Fibroblast of lung (primary cell): ENCODE results near the gene GON7.

Source experiments
- EZH2 ChIP-seq: IDR thresholded peaks from 2 replicates; pipeline ENCODE4 v1.5.1; 2012; ENCODE audit warnings: low read length, control low read depth, mild to moderate bottlenecking; ENCODE audit errors: missing control alignments
- TF ChIP-seq, protein P1 (sequence below), 2 donors: IDR thresholded peaks in 1 of 2; conservative IDR thresholded peaks in 1 of 2; 1 replicate in 1 of 2; 2 replicates in 1 of 2; pipeline ENCODE4 v1.5.1; 2011 to 2012; ENCODE audit warnings: low read length in 2 of 2, control low read depth in 1 of 2, inconsistent platforms in 1 of 2, low read depth in 1 of 2, mild to moderate bottlenecking in 1 of 2

DNA sequence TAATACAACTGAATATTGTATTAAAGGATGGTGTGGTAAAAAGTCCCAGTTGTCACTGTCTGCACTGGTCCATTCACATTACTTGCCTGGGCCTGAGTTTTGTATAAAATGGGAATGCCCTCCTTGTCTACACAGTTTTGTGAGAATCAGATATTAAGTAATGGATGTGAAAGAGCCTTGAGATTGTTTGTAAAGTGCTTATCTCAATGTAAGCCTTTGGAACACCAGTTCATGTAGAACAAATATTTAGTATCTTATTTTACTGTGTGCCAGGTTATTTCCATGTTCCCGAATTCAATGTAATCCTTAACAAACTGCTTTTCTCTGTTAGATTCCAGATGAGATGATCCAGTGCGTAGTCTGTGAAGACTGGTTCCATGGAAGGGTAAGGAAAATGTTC, 7.7 kb upstream of the GON7 start:
- TF ChIP-seq, protein P1, sequence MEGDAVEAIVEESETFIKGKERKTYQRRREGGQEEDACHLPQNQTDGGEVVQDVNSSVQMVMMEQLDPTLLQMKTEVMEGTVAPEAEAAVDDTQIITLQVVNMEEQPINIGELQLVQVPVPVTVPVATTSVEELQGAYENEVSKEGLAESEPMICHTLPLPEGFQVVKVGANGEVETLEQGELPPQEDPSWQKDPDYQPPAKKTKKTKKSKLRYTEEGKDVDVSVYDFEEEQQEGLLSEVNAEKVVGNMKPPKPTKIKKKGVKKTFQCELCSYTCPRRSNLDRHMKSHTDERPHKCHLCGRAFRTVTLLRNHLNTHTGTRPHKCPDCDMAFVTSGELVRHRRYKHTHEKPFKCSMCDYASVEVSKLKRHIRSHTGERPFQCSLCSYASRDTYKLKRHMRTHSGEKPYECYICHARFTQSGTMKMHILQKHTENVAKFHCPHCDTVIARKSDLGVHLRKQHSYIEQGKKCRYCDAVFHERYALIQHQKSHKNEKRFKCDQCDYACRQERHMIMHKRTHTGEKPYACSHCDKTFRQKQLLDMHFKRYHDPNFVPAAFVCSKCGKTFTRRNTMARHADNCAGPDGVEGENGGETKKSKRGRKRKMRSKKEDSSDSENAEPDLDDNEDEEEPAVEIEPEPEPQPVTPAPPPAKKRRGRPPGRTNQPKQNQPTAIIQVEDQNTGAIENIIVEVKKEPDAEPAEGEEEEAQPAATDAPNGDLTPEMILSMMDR (conservative IDR thresholded peaks at IDR 0.05 in 1 of 2, IDR thresholded peaks at IDR 0.05 in 1 of 2; ENCODE audit: low read depth in 1 of 2, low read length in 2 of 2), result no peak
- no peak for TF ChIP-seq EZH2
